NCI-H748 (cell line): Measurements from ENCODE around the gene SLC25A45.

Experiments used
- DNase-seq: peaks from one replicate; lab custom pipeline; 2025; ENCODE audit not compliant: unreplicated experiment; lab: John Stamatoyannopoulos, UW

The SLC25A45 gene

GRCh38 chr11:65382033-65382803 is at the start of gene SLC25A45:
SLC25A45 (minus strand) TSS chr11:65382646; CDS start chr11:65381951, 695 bp downstream.
- DNase-seq: peak; percentile 91

- no peak for DNase-seq
Measured at GRCh38 chr11:65431451-65432099, 49.1 kb upstream of the SLC25A45 start.

GRCh38 chr11:65430406-65431217 is 48.2 kb upstream of the SLC25A45 start:
- no peak for DNase-seq

- DNase-seq: peak; percentile 16
Measured at GRCh38 chr11:65429724-65430405, 47.4 kb upstream of the SLC25A45 start.

- DNase-seq: no peak
Measured at GRCh38 chr11:65429068-65429681, 46.7 kb upstream of the SLC25A45 start.

GRCh38 chr11:65428578-65429067 is 46.2 kb upstream of the SLC25A45 start:
- no peak for DNase-seq

GRCh38 chr11:65427691-65428577 is 45.5 kb upstream of the SLC25A45 start:
- no peak for DNase-seq

- no peak for DNase-seq
Measured at GRCh38 chr11:65426839-65427690, 44.6 kb upstream of the SLC25A45 start.

- DNase-seq: no peak
Measured at GRCh38 chr11:65425971-65426838, 43.8 kb upstream of the SLC25A45 start.

GRCh38 chr11:65425105-65425970 is 42.9 kb upstream of the SLC25A45 start:
- DNase-seq: no peak

GRCh38 chr11:65424205-65425104 is 42.0 kb upstream of the SLC25A45 start:
- no peak for DNase-seq

- DNase-seq: no peak
Measured at GRCh38 chr11:65423516-65424204, 41.2 kb upstream of the SLC25A45 start.

GRCh38 chr11:65422633-65423515 is 40.4 kb upstream of the SLC25A45 start, which contains the start of gene NEAT1:
NEAT1 (plus strand) TSS chr11:65422798.
- no peak for DNase-seq
